GM21526 (cell line): ENCODE results near the gene STX2.

Experiments
- ATAC-seq: cut with Tn5 transposase; IDR thresholded peaks from one replicate; pipeline ENCODE4 v1.9.1; 2021; ENCODE audit warnings: moderate library complexity; ENCODE audit not compliant: unreplicated experiment, low FRiP score

Gene STX2

GRCh38 chr12:130831876-130832405 lies 7.1 kb downstream of the STX2 start:
- ATAC-seq = no peak

GRCh38 chr12:130831246-130831645 lies 7.8 kb downstream of the STX2 start:
- no peak for ATAC-seq

GRCh38 chr12:130830246-130830551 lies 8.9 kb downstream of the STX2 start:
- no peak for ATAC-seq

DNA sequence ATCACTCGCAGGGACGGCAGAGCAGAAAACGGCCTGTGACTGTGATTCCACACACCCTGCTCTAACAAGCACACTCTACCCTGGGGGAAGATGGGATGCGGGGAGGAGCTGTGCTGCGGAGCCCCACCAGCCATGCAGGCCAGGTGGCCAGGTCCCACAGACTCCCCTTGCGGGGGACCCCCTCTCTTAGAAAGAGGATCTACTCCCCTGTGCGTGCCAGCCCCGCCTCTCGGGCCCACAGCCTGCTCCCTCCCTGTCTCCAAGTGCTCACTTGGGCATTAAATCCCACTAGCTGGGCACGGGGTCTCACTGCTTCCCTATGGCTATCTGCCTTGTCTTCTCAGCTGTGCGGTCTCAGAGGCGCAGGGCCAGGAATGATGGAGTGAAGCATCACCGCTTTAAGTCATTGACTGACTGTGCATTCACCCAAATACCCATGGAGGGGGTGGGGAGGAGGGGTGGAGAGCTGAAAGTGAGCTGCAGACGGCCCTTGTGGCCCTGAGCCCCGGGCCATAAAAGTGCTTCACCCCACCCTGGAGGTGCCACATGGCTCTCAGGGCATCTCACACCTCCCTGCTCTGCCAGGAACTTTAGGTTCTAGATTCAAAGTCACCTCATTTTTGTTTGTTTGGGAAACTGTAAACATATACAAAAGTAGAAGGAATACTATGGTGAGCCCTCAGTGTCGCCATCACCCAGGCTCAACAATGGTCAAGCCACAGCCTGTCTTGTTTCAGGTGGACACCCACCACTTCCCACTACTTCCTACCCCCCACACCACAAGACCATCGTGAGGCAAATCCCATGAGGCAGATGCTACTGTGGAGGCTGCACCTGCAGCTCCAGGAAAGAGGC lies 9.4 kb downstream of the STX2 start:
- no peak for ATAC-seq

- ATAC-seq = no peak
Measured at GRCh38 chr12:130828895-130829294, 10.2 kb downstream of the STX2 start.

DNA sequence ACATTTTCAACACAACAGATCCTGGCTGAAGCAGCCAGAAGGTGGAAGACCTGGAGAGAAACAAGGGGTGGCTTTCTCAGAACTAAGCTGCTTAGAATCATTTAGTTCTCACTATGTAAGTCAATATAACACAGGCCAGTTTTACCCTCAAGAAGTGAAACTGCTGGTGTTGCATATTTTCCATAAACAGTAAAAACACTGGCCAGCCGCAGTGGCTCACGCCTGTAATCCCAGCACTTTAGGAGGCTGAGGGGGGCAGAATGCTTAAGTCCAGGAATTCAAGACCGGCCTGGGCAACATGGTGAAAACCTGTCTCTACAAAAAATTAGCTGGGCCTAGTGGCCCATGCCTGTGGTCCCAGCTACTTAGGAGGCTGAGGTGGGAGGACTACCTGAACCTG lies 11.6 kb downstream of the STX2 start:
- ATAC-seq = no peak

- no peak for ATAC-seq
Measured at GRCh38 chr12:130826151-130826801, 12.8 kb downstream of the STX2 start.

DNA sequence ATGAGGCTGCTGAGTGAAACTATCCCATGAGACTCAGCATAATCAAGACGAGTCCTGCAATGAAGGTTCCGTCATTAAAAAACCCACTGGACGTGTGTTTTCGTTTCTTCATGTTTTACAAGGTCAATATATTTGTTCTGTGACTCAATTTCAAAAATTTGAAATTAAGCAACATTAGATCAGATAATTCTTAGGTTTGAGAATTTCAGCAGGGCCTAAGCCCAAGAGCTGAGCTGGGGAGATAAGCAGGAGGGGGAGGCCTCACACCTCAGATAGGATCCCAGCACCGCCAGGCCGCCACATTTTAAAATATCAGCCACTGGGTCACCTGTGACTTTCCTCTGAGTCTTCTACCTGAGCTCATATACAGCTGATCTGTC lies 13.3 kb downstream of the STX2 start:
- ATAC-seq = no peak

DNA sequence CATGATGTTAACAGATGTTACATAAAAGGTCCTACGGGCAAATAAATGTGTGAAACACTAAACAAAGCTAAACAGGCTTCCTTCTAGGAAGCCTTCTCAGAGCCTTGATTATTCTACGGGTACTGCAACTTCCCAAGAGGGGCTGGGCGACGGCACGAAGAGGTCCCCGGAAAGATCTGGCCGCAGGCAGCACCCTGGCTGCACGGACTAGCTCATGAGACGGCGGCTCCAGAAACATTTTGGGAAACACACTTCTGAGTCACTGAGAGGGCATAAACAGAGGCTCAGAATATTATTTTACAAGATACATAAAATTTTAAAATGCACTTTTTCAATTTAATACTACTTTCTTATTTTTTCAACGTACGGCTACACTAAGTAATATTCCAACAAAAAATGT lies 19.4 kb downstream of the STX2 start:
- no peak for ATAC-seq

- ATAC-seq = peak; percentile 86
Measured at GRCh38 chr12:130818635-130819576, 20.1 kb downstream of the STX2 start.

GRCh38 chr12:130818272-130818634 lies 20.8 kb downstream of the STX2 start:
- ATAC-seq = no peak

- ATAC-seq = no peak
Measured at GRCh38 chr12:130817804-130818203, 21.2 kb downstream of the STX2 start.

- ATAC-seq = no peak
Measured at GRCh38 chr12:130816097-130816496, 23.0 kb downstream of the STX2 start.

- ATAC-seq = no peak
Measured at GRCh38 chr12:130815028-130815741, 23.9 kb downstream of the STX2 start.

DNA sequence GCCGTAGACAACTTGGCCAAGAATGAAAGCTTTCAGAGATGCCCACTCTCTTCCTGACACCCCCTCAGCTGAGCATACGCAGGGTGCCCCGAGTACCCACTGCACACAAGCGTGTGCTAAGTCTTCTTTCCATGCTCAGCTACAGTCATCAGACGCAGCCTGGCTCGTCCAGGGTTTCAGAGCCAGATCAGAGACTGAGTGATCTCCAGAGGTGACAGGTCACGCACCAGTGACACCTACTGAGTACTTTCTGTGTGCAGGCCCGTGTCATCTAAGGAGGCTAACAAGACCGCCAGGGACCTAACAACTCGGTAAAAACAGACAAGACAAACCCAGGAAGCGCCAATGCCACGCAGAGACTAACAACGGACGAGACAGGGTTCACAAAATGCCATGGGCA lies 25.1 kb downstream of the STX2 start:
- ATAC-seq = peak; percentile 58

GRCh38 chr12:130813436-130813835 lies 25.6 kb downstream of the STX2 start:
- peak; percentile 22 for ATAC-seq

DNA sequence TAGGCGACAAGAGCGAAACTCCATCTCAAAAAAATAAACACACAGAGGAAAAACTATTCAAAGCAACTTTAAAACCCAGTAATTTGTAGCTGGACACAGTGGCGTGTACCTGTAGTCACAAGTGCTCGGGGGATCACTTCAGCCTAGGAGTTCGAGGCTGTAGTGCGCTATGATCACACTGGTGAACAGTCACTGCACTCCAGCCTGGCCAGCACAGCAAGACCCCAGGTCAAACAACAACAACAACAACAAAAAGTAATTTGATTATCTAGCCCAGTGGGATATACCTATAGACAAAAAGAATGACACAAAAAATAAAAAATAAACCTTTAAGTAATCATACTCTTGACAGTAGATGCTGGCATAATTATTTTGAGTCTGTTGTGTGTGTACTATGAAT lies 29.3 kb downstream of the STX2 start:
- no peak for ATAC-seq

DNA sequence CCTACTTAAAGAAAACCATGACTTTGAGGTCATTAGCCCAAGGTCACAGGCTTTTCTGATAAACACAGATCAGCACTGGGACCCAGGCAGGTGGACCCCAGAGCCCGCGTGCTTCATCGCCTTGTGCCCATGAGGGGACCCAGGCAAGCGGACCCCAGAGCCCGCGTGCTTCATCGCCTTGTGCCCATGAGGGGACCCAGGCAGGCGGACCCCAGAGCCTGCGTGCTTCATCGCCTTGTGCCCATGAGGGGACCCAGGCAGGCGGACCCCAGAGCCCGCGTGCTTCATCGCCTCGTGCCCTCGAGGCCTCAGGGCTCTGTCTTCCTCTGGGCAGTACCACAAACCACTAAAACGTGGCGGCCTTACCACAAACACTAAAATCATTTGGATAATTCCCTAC lies 31.7 kb downstream of the STX2 start:
- no peak for ATAC-seq

- no peak for ATAC-seq
Measured at GRCh38 chr12:130806574-130806973, 32.5 kb downstream of the STX2 start.

DNA sequence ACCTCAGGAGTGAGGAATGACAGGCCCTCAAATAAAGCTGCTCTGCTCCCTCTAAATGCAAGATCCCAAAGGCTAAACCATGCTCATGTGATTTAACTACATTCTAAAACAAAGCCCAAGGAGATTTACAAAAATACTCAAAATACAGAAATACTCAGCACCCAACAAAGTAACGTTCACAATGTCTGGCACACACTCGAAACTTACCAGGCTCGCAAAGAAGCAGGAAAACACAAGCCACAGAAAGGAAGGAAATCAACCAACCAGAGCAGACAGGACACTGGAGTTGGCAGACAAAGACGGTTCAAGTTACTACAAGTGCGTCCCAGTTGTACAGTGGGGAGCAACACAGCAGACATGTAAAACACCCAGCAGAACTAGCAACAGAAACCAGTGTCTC lies 33.4 kb downstream of the STX2 start:
- ATAC-seq = no peak
